GM21381 (cell line): ENCODE data around the gene ASF1B.
A peak's percentile ranks its signal among the peaks of the same experiment; 100 is the strongest.

Source experiments
- ATAC-seq: cut with Tn5 transposase; IDR thresholded peaks from one replicate; pipeline ENCODE4 v1.9.1; 2021; ENCODE audit warnings: mild to moderate bottlenecking, moderate library complexity; ENCODE audit not compliant: unreplicated experiment

Gene ASF1B

GRCh38 chr19:14089662-14090508 lies 46.5 kb downstream of the ASF1B start:
- peak; percentile 31 for ATAC-seq

GRCh38 chr19:14089412-14089661 lies 47.1 kb downstream of the ASF1B start:
- ATAC-seq = no peak

- ATAC-seq = no peak
Measured at GRCh38 chr19:14088634-14089411, 47.6 kb downstream of the ASF1B start.

- no peak for ATAC-seq
Measured at GRCh38 chr19:14086098-14086497, 50.3 kb downstream of the ASF1B start.

GRCh38 chr19:14085309-14085995 lies 50.9 kb downstream of the ASF1B start, which contains the start of gene C19orf67:
Gene C19orf67, minus strand, starts transcription at chr19:14085783. Its CDS starts 156 bp downstream, at chr19:14085627.
- ATAC-seq = no peak

- ATAC-seq = no peak
Measured at GRCh38 chr19:14082675-14082960, 53.8 kb downstream of the ASF1B start.

GRCh38 chr19:14081797-14082674 lies 54.4 kb downstream of the ASF1B start:
- ATAC-seq = peak; percentile 18

- peak; percentile 78 for ATAC-seq
Measured at GRCh38 chr19:14080887-14081796, 55.2 kb downstream of the ASF1B start.

- ATAC-seq = no peak
Measured at GRCh38 chr19:14078411-14078810, 58.0 kb downstream of the ASF1B start.

GRCh38 chr19:14073925-14074838 lies 62.2 kb downstream of the ASF1B start:
- peak; percentile 10 for ATAC-seq

- ATAC-seq = peak; percentile 47
Measured at GRCh38 chr19:14073261-14073924, 63.0 kb downstream of the ASF1B start.

- ATAC-seq = no peak
Measured at GRCh38 chr19:14072535-14073260, 63.7 kb downstream of the ASF1B start, which contains the start of gene MISP3. Gene MISP3, plus strand, starts transcription at chr19:14072786. Its CDS starts 524 bp downstream, at chr19:14073310.

- no peak for ATAC-seq
Measured at GRCh38 chr19:14070268-14071050, 65.9 kb downstream of the ASF1B start.
